A673 (cell line): Measurements from ENCODE around the gene TSSC4.

Experiments used
- CTCF ChIP-seq: fragments of 300-800, 200-600 bp; sonication (generic); conservative IDR thresholded peaks from 2 replicates; pipeline ENCODE4 v1.5.1; 2017; ENCODE audit warnings: low read depth, mild to moderate bottlenecking, antibody characterized with exemption, low read length, moderate library complexity, mixed read lengths
- EZH2 ChIP-seq: fragments of 200-600 bp; sonication (generic); IDR thresholded peaks from 2 replicates; pipeline ENCODE4 v1.6.1; 2017; ENCODE audit warnings: borderline replicate concordance, low read depth, mild to moderate bottlenecking, mixed read lengths, antibody characterized with exemption, low read length; ENCODE audit not compliant: poor library complexity, severe bottlenecking

GRCh38 chr11:2382936-2383851, 17.4 kb upstream of the TSSC4 start:
- TF ChIP-seq CTCF (no peak), EZH2 (no peak)
